Measurements from ENCODE around the gene ITGB1. TPM values are rescaled to one million over a fixed set of nuclear protein-coding genes. Genes with fewer than 3 reads are reported as not detected.

ITGB1 gene
- total RNA-seq, 1 donor from 2014 or later, result 102 TPM

DNA sequence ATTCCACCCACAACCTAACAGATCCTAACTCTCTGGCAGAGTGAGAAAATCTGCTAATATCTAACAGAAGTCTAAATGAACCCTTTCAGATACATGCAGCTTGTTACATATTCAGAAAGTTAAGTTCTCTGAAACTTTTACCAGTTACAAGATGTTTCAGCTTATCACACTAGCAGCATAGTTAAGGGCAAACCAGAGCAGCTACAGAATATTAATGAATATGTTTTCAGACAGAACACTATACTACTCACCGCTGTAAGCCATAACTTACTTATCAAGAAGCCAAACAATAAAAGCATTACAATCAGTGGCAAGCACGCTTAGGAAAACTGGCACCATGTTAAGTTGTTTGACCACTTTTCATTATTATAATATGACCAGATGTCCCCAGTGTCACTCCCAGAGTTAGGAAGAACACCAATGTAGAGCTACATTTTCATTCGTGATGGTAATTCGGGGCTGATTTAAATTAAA is 2.7 kb downstream of the ITGB1 start:
- no peak for ATAC-seq

DNA sequence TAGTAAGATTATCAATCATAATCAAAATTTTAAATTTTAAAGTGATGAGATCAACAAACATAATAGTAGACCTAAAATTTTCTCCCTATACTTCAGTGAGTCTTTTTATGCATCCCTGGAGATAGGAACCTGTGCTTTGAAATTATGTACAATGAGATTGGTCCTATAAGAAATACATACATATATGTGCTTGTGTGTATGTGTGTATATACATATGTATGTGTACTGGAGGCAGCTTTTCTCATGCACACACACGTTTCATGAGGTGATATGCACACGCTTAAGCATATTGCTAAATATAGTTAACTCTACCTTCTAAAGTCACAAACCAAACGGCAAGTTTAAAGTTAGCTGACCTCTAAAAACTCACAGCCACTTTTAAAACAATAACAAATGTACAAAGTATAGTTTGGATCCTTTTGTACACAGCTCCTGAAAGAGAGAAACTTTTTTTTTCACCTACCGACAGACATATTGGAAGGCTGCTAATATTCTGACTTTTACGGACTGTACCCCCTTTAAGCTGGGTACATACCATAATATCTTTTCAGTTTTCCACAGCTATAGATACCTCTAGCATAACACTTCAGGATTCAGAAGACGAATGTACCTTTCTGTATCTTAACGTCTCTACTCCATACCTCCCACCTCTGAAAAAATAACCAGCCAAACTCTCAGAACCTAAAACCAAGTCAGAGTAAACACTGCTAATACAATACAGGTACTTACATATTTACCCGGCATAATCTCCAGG is 3.3 kb downstream of the ITGB1 start:
- no peak for ATAC-seq

DNA sequence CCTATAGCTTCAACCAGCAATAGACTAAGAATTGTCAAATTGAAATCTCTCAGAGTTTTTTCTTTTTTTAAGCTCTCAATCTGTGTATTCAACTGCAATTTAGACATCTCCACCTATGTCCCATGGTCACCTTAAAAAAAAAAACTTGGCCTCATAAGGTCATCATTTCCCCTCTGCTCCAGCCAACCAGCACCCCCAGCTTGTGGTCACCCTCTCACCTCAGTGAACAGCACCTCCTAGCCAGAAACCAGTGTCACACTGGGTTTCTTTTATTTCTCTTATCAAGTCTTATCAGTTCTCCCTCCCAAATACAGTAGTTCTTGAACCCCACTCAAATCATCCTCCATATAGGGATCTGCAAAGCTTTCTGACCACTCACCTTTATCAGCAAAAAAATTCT is 4.0 kb downstream of the ITGB1 start:
- ATAC-seq, result no peak

DNA sequence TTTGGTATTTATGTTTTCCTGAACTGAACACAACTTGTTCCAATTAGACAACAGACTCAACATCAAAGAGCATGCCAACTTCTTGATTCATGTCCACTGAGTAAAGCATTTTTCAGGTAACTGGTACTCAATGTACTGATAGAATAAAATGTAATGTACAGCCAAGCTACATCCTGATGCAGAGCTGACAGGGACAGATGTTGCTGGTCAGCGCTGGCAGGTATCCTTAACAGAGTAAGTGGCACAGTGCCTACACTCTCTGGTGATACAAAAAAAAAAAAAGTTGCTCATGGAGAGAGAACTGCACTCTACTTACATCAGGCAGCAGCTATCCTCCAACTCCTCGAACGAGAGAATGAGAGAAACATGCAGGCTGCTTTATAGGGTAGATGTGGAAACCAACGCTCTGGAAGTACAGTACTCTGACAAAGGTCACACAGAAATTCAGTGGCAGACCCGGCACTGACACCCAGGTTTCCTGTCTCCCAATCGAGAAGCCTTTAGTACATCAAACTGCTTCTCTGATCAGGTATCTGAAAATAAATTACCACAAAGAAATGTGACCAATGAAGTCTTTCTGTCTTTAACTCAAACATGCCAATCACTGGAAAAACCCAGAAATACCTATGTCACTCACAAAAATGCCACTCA is 4.6 kb downstream of the ITGB1 start:
- no peak for ATAC-seq

DNA sequence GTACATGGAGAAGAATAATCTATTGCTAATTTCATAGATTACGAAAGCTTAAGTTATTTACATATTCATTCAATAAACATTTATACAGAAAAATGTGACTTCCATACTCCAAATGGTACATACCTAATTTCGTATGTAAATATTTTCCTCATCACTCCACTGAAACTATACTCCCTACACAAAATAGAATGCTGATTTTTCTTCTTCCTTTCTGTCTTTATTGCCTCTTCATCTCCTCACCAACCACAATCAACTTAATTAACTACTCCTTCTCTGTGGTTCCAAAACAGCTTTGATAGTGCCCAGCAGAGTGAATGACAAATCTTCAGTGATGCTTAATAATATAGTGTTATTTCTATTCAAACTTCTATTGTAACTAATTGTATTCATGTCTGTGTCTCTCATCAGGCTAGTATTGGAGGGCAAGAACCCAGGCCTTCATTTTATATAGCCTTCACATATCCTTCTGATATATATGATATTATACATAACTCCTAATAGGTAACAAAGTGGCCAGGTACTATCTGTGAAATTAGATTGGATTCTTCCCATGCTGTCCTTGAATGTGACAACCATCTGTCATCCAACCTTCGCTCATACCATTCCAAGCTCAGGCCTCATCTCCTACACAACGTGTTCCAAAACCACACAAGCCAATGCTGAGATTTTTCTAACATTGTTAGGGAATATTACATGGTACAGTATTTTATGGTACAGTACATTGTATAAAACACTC is 5.3 kb downstream of the ITGB1 start:
- ATAC-seq, result no peak

DNA sequence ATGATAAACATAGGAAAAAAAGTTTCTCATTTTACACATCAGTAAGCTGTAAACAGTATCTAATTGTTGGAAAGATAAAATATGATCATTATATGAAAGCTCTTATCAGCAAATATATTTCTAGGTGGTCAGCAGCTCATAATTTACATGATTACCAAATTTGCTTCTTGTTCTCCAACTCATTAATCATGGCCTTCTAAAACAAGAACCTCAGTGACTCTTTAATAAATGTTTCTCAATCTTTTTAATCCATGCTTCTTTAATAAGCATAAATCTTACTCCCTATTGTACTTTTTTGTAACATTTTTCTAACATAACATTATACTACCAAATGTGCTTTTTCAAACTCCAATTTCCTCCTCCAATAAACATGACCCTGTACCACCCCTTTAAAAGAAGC is 5.9 kb downstream of the ITGB1 start:
- no peak for ATAC-seq

DNA sequence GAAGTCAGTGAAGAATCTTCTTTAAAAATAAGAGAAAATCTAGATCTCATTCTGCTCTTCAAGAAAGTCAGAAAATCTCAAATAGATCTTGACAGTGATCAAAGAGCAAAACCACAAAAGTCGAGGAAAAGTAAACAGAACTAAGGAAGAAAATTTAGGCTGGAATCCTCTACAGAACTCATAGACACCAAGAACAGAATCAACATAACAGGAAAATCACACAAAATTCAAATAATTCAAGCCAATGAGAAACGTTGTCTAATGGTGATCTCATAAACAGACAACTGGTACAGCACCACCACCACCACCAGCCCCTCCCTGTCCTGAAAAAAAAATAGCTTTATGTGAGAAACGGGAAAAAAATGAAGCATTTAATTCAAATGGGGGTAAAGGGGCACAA is 6.9 kb downstream of the ITGB1 start:
- ATAC-seq, result no peak

DNA sequence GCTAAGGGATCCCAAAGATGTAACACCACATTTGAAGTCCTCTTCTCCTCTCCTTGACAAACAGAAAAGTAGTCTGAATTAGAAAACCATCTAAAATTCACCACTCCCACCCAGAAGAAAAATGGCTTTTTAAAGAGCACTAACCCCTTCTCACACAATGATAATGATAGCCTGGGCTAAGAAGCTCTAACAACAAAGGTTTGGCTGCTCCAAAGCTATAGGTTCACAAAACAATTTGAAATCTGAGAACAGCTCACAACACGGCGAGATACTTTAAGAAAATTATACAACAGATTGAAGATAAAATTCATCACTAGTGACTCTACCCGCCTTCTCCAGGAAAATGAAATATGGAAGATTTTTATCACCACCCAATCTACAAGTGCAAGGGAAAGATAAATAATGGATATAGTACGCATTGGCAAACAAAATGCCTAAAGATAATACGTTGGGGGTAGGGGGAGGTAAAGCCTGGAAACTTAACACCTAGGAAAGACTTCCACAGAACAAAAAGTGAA is 7.4 kb downstream of the ITGB1 start:
- no peak for ATAC-seq

DNA sequence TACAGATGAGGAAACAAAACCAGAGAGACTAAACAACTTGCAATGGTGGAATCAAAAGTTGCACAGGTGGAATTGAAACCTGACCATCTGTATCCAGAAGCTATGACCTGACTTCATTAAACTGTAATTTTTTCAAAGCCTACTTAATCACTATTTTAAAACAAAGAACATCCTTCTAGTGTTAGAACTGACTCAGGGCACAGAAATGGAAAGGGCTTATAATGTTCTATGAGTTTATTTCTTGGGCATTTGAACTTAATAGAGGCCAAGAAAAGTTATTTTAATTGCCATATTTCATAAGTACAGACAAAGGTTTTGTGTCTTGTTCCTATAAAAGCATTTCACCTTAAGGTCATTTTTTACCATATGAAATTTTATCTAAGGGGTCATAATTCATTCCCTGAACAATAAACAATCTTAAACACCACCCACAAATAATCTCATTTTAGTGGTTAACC is 8.8 kb downstream of the ITGB1 start:
- ATAC-seq, result no peak

DNA sequence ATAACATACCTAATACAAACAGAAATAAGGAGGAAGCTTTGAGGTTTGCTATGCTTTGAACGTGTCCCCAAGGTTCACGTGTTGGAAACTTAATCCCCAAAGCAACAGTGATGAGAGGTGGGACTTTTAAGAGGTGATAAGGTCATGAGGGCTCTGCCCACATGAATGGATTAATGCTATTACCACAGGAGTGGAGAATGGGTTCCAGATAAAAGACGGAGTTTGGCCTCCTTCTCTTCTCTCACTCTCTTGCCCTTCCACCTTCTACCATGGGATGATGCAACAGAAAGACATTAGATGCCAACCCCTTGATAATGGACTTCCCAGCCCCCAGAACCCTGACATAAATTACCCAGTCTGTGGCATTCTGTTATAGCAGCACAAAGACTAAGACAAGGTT is 9.6 kb downstream of the ITGB1 start:
- no peak for ATAC-seq

DNA sequence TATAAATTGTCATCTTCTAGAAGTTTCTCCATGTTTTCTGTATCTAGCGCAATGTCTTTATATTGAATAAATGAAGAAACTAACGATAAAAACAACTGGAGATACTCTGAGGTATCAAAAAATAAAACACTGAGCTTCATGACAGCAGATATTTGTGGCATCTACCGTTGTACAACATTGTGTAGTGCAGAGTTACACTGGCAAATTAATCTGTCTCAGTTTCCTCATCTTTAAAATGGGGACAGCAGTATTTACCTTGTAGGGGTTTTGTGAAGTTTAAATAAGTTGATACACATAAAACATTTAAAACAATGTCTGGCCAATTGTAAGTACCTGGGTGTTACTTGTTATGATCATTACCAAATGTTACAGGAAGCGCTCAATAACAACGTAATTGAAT is 10.4 kb downstream of the ITGB1 start:
- ATAC-seq, result no peak

DNA sequence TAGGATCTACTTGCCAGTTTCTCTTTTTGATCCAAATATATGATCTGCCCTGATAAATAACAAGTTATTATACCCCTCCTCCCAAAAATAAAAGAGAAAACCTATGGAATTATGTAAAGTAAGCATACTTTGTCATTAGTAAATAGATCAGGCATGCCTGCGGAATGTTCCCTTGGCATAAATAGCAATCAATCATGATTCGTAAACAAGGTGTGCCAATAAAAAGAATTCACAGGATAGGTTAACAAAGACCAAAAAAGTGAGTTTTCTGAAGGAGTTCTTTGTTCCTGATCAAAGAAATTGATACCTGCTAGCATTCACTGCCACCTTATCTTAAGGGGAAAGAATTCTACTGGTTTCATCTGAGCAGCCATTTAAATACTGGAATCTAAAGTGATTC is 11.9 kb downstream of the ITGB1 start:
- ATAC-seq, result no peak

DNA sequence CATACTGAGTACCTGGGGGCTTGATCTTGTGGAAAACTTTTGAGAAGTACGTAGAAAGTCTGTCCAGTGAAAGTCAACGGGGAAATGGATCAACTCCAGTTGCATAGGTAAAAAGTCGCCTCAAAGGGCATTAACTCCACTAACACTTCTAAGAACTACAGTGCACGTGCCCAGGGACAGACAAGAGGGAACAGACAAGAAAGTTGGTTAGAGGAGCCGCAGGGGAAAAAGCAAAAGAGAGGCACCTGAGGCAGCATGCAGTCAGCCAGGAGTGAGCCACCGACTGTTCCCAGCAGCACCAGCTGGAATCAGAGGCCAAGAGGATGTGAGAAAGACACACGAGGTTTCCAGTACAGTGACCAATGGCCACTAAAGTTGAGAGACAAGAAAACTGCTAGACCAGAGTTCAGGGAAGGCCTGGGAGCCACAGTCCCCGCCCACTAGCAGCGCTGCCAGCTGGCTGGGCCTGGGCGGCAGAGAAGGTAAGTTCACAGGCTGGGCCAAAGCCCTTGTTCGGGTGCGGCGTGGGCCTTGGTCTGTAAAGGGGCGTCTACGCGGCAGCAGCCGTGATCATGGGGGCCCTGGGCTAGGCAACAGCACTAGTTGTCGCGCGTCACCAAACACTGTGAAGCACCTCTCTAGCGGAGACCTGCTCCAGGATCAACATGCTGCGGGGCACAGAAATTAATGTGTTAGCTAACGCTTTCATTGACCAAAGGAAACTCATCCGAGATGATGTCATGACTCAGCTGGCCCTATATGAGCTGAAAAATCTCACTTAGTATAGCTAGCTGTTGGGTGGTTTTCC is 14.0 kb downstream of the ITGB1 start:
- ATAC-seq, result peak; percentile 40

DNA sequence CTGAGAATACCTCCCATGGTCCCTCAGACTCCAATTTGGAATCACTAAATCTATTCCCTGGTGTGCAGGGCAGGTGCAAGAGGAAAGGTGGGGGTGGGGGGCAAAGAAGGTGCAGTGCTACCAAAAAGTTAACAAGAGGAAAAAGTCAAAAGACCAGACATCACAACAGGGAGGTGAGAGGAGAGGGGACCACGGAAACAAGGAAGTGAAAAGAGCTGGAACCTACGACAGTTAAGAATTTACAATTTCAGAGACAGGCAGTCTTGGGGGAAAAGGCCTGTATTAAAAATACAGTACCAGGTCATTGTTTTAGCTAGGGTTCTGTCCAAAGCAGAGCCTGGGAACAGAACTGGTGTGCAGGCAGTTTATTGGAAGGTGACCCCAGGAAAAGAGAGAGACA is 14.6 kb downstream of the ITGB1 start:
- ATAC-seq, result no peak

DNA sequence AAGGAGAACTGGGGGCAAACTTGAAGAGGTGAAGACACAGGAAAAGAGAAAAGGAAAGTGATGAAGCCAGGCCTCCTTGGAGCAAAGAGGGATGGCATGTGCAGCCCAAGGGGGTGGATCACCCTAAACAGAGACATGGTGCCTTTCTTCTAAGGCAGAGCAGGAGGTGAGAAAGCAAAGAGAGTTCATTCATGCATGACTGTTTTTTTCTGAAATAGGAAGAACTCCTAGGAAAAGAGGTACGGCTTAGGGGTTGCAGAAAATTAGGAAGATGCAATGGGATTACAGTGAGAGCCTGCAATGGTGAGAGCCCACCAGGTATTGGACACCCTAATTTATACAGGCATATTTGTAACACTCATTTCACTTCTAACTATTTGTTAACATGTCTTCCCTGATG is 15.9 kb downstream of the ITGB1 start:
- ATAC-seq, result no peak

DNA sequence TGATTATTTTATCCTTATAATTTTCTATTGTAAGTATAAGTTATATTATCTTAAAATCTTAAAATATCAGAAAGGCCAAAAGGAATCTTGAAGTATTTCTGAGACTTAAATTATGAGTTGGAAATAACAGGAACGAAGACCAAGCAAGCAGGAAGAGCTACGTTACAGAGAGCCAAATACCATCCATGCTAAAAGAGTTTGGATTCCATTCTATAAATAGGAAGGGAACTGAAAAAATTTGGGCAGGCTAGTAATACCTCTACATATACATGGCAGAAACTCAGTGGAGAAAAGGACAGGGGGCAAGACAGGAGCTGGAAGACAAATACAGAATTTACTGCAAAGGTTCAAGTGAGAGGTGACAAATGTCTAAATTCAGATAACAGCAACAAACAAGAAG is 16.7 kb downstream of the ITGB1 start:
- ATAC-seq, result no peak

DNA sequence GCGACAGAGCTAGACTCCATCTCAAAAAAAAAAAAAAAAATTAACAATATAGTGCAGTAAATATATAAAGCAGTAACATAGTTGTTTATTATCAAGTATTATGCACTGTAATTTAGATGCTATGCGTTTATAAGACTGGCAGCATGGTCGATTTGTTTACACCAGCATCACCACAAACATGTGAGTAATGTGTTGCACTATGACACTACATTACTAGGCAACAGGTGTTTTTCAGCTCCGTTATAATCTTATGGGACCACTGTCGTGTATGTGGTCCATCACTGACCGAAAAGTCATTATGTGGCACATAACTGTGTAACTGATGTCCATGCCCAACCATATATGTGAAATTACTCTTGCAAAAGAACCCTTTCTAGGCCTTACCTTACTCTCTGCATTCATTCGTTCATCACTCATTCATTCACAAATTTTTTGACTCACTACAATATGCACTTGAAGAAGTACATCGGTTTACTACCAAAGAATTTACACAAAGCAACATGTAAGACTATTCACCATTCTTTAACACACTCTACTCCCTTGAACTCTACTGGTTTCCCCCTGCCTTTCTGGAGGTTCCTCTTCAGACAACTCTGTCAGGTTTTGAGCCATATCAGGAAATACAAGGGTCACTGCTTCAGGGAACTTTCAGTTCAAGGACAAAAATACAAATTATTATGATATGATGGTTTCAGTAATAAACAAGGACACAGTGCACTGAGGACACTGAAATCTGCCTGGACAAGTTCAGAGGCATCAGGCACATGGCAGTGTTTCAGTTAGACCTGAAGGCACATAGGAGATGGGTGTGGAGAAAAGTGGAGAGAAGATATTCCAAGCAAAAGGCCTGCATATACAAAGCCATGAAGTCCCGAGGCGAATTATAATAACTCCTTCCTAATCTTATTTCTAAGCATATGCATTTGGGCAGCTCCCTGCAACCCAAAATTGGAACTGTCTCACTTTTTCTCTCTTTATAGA is 17.4 kb downstream of the ITGB1 start:
- ATAC-seq, result peak; percentile 35

DNA sequence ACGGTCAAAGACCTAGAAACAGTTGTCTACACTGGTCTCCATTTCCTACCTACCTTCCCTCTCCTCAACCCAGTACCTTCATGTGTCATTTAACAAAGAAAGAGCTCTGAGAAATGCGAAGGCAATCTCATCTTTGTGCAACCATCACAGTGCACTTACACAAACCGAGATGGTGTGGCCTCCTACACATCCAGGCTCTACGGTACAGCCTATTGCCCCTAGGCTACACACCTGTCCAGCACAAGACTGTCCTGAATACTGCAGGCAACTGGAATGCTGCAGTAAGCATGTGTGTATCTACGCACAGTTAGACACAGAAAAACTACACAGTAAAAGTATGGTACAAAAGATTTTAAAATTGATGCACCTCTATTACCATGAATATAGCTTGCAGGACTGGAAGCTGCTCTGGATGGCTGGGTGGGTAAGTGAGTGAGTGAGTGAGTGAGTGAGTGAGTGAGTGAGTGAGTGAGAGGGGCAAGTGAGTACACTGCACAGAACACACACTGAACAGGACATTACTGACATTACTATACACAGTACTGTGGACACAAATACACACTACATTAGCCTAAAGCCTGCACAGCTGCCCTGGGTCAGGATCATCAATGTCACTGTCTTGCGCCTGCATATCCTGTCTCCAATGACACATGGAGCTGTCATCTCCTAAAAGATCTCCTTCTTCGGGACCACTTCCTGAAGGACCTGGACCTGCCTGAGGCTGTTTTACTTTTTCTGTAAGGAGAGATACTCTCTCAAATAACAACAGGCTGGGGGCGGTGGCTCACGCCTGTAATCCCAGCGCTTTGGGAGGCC is 18.5 kb downstream of the ITGB1 start:
- ATAC-seq, result peak; percentile 28

DNA sequence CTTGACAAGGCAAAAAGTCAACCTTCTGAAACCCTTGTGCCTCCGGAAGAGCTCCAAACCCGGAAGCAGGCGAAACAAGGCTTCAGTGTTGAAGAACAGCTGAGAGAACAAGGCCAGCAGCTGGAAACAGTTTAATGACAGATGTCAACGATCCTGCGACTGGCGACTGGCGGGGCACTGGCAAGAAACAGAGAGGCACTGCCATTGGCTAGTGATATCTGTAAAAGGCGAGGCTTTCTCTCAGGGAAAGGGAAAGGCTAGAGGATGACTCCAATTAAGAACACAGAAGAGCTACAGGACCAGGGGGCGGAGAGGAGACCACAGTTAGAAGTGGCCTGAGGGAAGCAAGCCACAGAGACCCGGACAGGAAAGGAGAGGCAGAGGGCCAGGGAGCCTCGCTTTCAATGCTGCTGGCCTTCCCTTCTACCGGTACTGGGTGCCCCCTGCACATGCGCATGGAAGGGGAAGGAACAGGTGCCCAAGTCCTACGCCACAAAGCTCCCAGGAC is 19.4 kb downstream of the ITGB1 start:
- peak; percentile 23 for ATAC-seq

DNA sequence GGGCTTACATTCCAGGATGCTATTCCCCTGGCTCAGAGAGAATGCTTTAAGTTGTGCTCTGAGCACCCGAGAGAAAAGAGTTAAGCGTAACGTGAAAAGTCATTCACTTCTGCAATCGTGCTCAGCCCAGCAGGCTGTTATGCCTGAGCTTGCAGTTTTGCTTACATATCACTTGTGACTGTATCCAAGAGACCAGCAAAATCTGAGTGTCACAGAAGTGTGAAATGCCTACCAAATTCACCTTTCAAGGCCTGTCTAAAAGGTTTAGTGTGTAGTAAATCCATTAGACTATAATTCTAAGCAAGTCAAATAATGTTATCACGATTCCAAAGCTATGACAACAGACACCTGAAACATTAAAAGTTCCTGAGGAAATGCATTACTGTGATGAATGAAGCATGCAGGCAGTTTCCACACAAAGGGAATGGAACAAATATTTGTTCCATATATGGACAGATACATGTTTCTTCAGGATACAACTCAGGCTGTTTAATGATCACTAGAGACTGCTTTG is 20.1 kb downstream of the ITGB1 start:
- ATAC-seq, result peak; percentile 72
